Measurements from ENCODE around the gene LBX1.

LBX1 gene

GRCh38 chr10:101229266-101230182, at the start of gene LBX1:
Gene LBX1, minus strand, starts transcription at chr10:101229463. Its CDS starts 648 bp downstream, at chr10:101228815.
- no peak for DNase-seq

- no peak for DNase-seq
Measured at GRCh38 chr10:101273741-101274140, 44.5 kb upstream of the LBX1 start.

GRCh38 chr10:101273330-101273729, 44.1 kb upstream of the LBX1 start:
- DNase-seq = no peak

GRCh38 chr10:101272229-101272868, 43.1 kb upstream of the LBX1 start:
- peak; percentile 76 for DNase-seq

- DNase-seq = no peak
Measured at GRCh38 chr10:101270763-101271162, 41.5 kb upstream of the LBX1 start.

GRCh38 chr10:101267776-101268175, 38.5 kb upstream of the LBX1 start:
- no peak for DNase-seq

GRCh38 chr10:101267290-101267680, 38.0 kb upstream of the LBX1 start:
- no peak for DNase-seq

- DNase-seq = no peak
Measured at GRCh38 chr10:101266381-101267289, 37.4 kb upstream of the LBX1 start.

- DNase-seq = no peak
Measured at GRCh38 chr10:101263150-101263752, 34.0 kb upstream of the LBX1 start.

GRCh38 chr10:101262147-101262546, 32.9 kb upstream of the LBX1 start:
- DNase-seq = no peak

- DNase-seq = no peak
Measured at GRCh38 chr10:101261702-101262101, 32.4 kb upstream of the LBX1 start.

GRCh38 chr10:101260764-101261481, 31.7 kb upstream of the LBX1 start:
- DNase-seq = no peak

- DNase-seq = peak; percentile 60
Measured at GRCh38 chr10:101258179-101258885, 29.1 kb upstream of the LBX1 start.

- DNase-seq = no peak
Measured at GRCh38 chr10:101257491-101257890, 28.2 kb upstream of the LBX1 start.

GRCh38 chr10:101257084-101257483, 27.8 kb upstream of the LBX1 start:
- DNase-seq = no peak

GRCh38 chr10:101256387-101256786, 27.1 kb upstream of the LBX1 start:
- no peak for DNase-seq

GRCh38 chr10:101250136-101250535, 20.9 kb upstream of the LBX1 start:
- no peak for DNase-seq

GRCh38 chr10:101249171-101249581, 19.9 kb upstream of the LBX1 start:
- DNase-seq = no peak

GRCh38 chr10:101246639-101247038, 17.4 kb upstream of the LBX1 start:
- no peak for DNase-seq

GRCh38 chr10:101244321-101245050, 15.2 kb upstream of the LBX1 start:
- DNase-seq = no peak

Measured in activated CD4-positive, alpha-beta T cell treated with anti-CD3 and anti-CD28 coated beads, Interleukin-2, Interleukin-6, amounts not matched to agents 100 ng/mL and 50 ng/mL, durations not matched to agents 16 hours and 8 hours (primary cell).